HepG2 (cell line): Measurements from ENCODE around the gene C4orf46. TPM values are rescaled to one million over a fixed set of nuclear protein-coding genes. Genes with fewer than 3 reads are reported as not detected.

Source experiments
- AHR ChIP-seq: IDR thresholded peaks from 2 replicates; pipeline ENCODE4 v1.6.1; 2018; ENCODE audit warnings: missing genetic modification reagents, missing compliant biosample characterization
- ARNTL ChIP-seq: sonication (generic); formaldehyde crosslinking; IDR thresholded peaks from 2 replicates; pipeline ENCODE4 v1.4.0; 2020; ENCODE audit warnings: mild to moderate bottlenecking, missing genetic modification reagents
- BORCS8-MEF2B ChIP-seq: sonication (generic); formaldehyde crosslinking; IDR thresholded peaks from 2 replicates; pipeline ENCODE4 v1.8.0; 2022; ENCODE audit warnings: mild to moderate bottlenecking, missing genetic modification reagents
- CEBPG ChIP-seq: IDR thresholded peaks from 2 replicates; pipeline ENCODE4 v1.6.1; 2016
- DR1 ChIP-seq: sonication (generic); formaldehyde crosslinking; IDR thresholded peaks from 2 replicates; pipeline ENCODE4 v1.8.0; 2021; ENCODE audit warnings: mild to moderate bottlenecking, missing genetic modification reagents, inconsistent platforms
- ELF3 ChIP-seq: IDR thresholded peaks from 2 replicates; pipeline ENCODE4 v1.6.1; 2016; ENCODE audit warnings: missing genetic modification reagents, missing compliant biosample characterization
- HBP1 ChIP-seq: IDR thresholded peaks from 2 replicates; pipeline ENCODE4 v1.6.1; 2016; ENCODE audit warnings: low read depth, control low read depth
- KDM2A ChIP-seq: sonication (generic); formaldehyde crosslinking; IDR thresholded peaks from 2 replicates; pipeline ENCODE4 v1.4.0; 2020; ENCODE audit warnings: low read depth, missing genetic modification reagents, borderline replicate concordance
- KMT2B ChIP-seq: IDR thresholded peaks from 2 replicates; pipeline ENCODE4 v1.6.1; 2016; ENCODE audit warnings: missing genetic modification reagents, missing compliant biosample characterization
- NPAS2 ChIP-seq: sonication (generic); formaldehyde crosslinking; IDR thresholded peaks from 2 replicates; pipeline ENCODE4 v1.8.0; 2022; ENCODE audit warnings: mild to moderate bottlenecking, missing genetic modification reagents, borderline replicate concordance
- REL ChIP-seq: sonication (generic); formaldehyde crosslinking; conservative IDR thresholded peaks from 2 replicates; pipeline ENCODE4 v1.8.0; 2022; ENCODE audit warnings: mild to moderate bottlenecking, missing genetic modification reagents, moderate library complexity
- REXO4 ChIP-seq: sonication (generic); formaldehyde crosslinking; IDR thresholded peaks from 2 replicates; pipeline ENCODE4 v1.8.0; 2022; ENCODE audit warnings: missing genetic modification reagents, mild to moderate bottlenecking, borderline replicate concordance
- SAFB2 ChIP-seq: sonication (generic); formaldehyde crosslinking; IDR thresholded peaks from 2 replicates; pipeline ENCODE4 v1.5.1; 2020; ENCODE audit warnings: missing genetic modification reagents, low read depth, mild to moderate bottlenecking, borderline replicate concordance
- TFDP1 ChIP-seq: IDR thresholded peaks from 2 replicates; pipeline ENCODE4 v1.6.1; 2016; ENCODE audit warnings: missing compliant biosample characterization, missing genetic modification reagents, borderline replicate concordance
- TGIF2 ChIP-seq: IDR thresholded peaks from 2 replicates; pipeline ENCODE4 v1.6.1; 2016; ENCODE audit warnings: control low read depth, missing compliant biosample characterization
- ZNF280D ChIP-seq: sonication (generic); formaldehyde crosslinking; IDR thresholded peaks from 2 replicates; pipeline ENCODE4 v1.5.1; 2020; ENCODE audit warnings: mild to moderate bottlenecking, missing genetic modification reagents
- ZNF362 ChIP-seq: sonication (generic); formaldehyde crosslinking; IDR thresholded peaks from 2 replicates; pipeline ENCODE4 v1.4.0; 2020; ENCODE audit warnings: missing genetic modification reagents, mild to moderate bottlenecking, borderline replicate concordance
- ZNF432 ChIP-seq: sonication (generic); formaldehyde crosslinking; IDR thresholded peaks from 2 replicates; pipeline ENCODE4 v1.5.0; 2020; ENCODE audit warnings: missing genetic modification reagents, mild to moderate bottlenecking, borderline replicate concordance
- ZNF546 ChIP-seq: sonication (generic); formaldehyde crosslinking; conservative IDR thresholded peaks from 2 replicates; pipeline ENCODE4 v1.8.1; 2023; ENCODE audit warnings: mild to moderate bottlenecking, missing genetic modification reagents
- ZNF616 ChIP-seq: sonication (generic); formaldehyde crosslinking; IDR thresholded peaks from 2 replicates; pipeline ENCODE4 v1.5.0; 2020; ENCODE audit warnings: low read depth, mild to moderate bottlenecking, missing genetic modification reagents
- polyA plus RNA-seq, 8 experiments: library from polyadenylated mRNA; depleted of rRNA in 3 of 8; stranded (reverse) in 7 of 8; unstranded in 1 of 8; fragments of >200 nt; fragmentation: Illumina TruSeq in 4 of 8; extraction: Trizol in 4 of 8; gene quantifications; 2 replicates each; pipeline versions ENCODE4 v1.2.1 to v1.2.3, GENCODE V29; 2011 to 2016; ENCODE audit warnings: low read depth in 4 of 8, missing spikeins in 1 of 8, mixed read lengths in 1 of 8; ENCODE audit not compliant: insufficient read depth in 1 of 8
- total RNA-seq, 5 experiments: library from RNA; depleted of rRNA; stranded (reverse); fragments of >200 nt; fragmentation: Illumina TruSeq; extraction: Trizol; gene quantifications; 2 replicates each; pipeline ENCODE4 v1.2.3, GENCODE V29; 2016; ENCODE audit warnings: low read depth in 1 of 5

C4orf46 gene
- total and polyA plus RNA-seq, 2 of the 13 experiments (the other 11 are each of a cell fraction or from before 2014, with no cell fraction given) = 8.5 to 10.4 TPM

GRCh38 chr4:158671915-158672806, 474 bp upstream of the C4orf46 start, which contains the start of gene ETFDH (continued):
- TF ChIP-seq REXO4 = no peak
- TF ChIP-seq KMT2B (CRISPR knock-in tag) = peak; percentile 92
- TF ChIP-seq SAFB2 (CRISPR knock-in tag) = 0 out of 2 replicates have a peak, but pooled peaks have one; percentile 14
- peak; percentile 94 for TF ChIP-seq ELF3 (CRISPR knock-in tag)
- peak; percentile 100 for TF ChIP-seq CEBPG
- 0 out of 2 replicates have a peak, but pooled peaks have one; percentile 79 for TF ChIP-seq BORCS8-MEF2B (CRISPR knock-in tag)
- TF ChIP-seq HBP1 (CRISPR knock-in tag) = peak; percentile 73; the same call in 1 of the 2 replicates
- TF ChIP-seq KDM2A (CRISPR knock-in tag) = peak; percentile 95
- no peak; the same call in 1 of the 2 replicates for TF ChIP-seq ARNTL (CRISPR knock-in tag)
- no peak for TF ChIP-seq ZNF362
- no peak; the same call in none of the 2 replicates for TF ChIP-seq TGIF2
- TF ChIP-seq ZNF432 (CRISPR knock-in tag) = no peak
- TF ChIP-seq TFDP1 = peak; percentile 69; the same call in 1 of the 2 replicates
- no peak for TF ChIP-seq NPAS2
- peak; percentile 93; the same call in 1 of the 2 replicates for TF ChIP-seq AHR (CRISPR knock-in tag)
- peak; percentile 85 for TF ChIP-seq DR1 (CRISPR knock-in tag)
- peak; percentile 77 for TF ChIP-seq ZNF280D
- TF ChIP-seq REL (CRISPR knock-in tag) = no peak
- TF ChIP-seq ZNF546 (CRISPR knock-in tag) = no peak
- TF ChIP-seq ZNF616 (CRISPR knock-in tag) = peak; percentile 67; the same call in 1 of the 2 replicates
